OCI-LY7 (cell line): ENCODE measurements around the gene ZNF311.

ENCODE experiments used
- EZH2phosphoT487 ChIP-seq: fragments of 200-600 bp; sonication (generic); IDR thresholded peaks from 2 replicates; pipeline ENCODE4 v1.6.1; 2018; ENCODE audit warnings: low read depth, borderline replicate concordance, mild to moderate bottlenecking, mixed run types, antibody characterized with exemption, low read length, moderate library complexity, mixed read lengths
- TF ChIP-seq, protein P1 (sequence below): fragments of 200-600 bp; sonication (generic); conservative IDR thresholded peaks from 2 replicates; pipeline ENCODE4 v1.5.1; 2014; ENCODE audit warnings: mild to moderate bottlenecking, antibody characterized with exemption, low read length, moderate library complexity, mixed read lengths

DNA sequence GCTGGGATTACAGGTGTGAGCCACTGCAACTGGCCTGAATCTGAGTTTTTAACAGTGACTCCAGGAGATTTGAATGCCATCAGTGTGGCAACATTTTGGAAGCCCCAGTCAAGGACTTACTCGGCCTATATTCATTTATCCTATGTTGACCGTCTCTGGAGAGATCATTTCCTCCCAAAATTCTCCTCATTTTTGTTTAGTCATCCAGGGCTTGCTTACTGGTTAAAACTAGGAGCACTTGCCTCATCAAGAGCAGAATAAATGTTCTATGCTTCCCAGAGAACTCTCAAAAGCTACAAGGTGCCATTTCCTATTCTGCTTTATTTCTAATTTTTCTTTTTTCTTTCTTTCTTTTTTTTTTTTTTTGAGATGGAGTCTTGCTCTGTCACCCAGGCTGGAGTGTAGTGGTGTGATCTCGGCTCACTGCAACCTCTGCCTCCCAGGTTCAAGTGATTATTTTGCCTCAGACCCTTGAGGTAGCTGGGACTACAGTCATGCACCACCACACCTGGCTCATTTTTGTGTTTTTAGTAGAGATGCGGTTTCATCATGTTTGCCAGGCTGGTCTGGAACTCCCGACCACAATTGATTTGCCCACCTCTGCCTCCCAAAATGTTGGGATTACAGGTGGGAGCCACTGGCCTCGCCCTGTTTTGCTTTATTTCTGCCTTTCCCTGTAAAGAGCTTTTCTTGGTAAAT is 57.9 kb downstream of the ZNF311 start:
- TF ChIP-seq, protein P1, sequence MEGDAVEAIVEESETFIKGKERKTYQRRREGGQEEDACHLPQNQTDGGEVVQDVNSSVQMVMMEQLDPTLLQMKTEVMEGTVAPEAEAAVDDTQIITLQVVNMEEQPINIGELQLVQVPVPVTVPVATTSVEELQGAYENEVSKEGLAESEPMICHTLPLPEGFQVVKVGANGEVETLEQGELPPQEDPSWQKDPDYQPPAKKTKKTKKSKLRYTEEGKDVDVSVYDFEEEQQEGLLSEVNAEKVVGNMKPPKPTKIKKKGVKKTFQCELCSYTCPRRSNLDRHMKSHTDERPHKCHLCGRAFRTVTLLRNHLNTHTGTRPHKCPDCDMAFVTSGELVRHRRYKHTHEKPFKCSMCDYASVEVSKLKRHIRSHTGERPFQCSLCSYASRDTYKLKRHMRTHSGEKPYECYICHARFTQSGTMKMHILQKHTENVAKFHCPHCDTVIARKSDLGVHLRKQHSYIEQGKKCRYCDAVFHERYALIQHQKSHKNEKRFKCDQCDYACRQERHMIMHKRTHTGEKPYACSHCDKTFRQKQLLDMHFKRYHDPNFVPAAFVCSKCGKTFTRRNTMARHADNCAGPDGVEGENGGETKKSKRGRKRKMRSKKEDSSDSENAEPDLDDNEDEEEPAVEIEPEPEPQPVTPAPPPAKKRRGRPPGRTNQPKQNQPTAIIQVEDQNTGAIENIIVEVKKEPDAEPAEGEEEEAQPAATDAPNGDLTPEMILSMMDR, result no peak
- no peak for TF ChIP-seq EZH2phosphoT487
